Hepatocyte (in vitro differentiated cells): ENCODE results near the gene C6orf141. TPM values are rescaled to one million over a fixed set of nuclear protein-coding genes. Genes with fewer than 3 reads are reported as not detected.

ENCODE experiments used
- DNase-seq: peaks from one replicate; pipeline ENCODE4 v3.0.0-alpha.2; 2016; ENCODE audit warnings: low spot score
- H2AFZ ChIP-seq: fragments of 200-600 bp; sonication (generic); 2 replicates; pipeline ENCODE4 v1.6.0; 2016; ENCODE audit warnings: antibody characterized with exemption, mild to moderate bottlenecking
- H3K27ac ChIP-seq: fragments of 200-600 bp; sonication (generic); 2 replicates; pipeline ENCODE4 v1.5.1; 2016; ENCODE audit warnings: mild to moderate bottlenecking
- H3K27me3 ChIP-seq: fragments of 200-600 bp; sonication (generic); 2 replicates; pipeline ENCODE4 v1.6.1; 2016
- H3K36me3 ChIP-seq: fragments of 200-600 bp; sonication (generic); replicated peaks from 2 replicates; pipeline ENCODE4 v1.5.1; 2016; ENCODE audit warnings: low read depth; ENCODE audit not compliant: insufficient read depth
- H3K4me1 ChIP-seq: fragments of 200-600 bp; sonication (generic); 2 replicates; pipeline ENCODE4 v1.5.1; 2016; ENCODE audit warnings: mild to moderate bottlenecking, moderate library complexity; ENCODE audit not compliant: insufficient read depth
- H3K4me2 ChIP-seq: fragments of 200-600 bp; sonication (generic); 2 replicates; pipeline ENCODE4 v1.6.0; 2016
- H3K4me3 ChIP-seq: fragments of 200-600 bp; sonication (generic); 2 replicates; pipeline ENCODE4 v1.5.1; 2016; ENCODE audit warnings: mild to moderate bottlenecking
- H3K79me2 ChIP-seq: fragments of 200-600 bp; sonication (generic); 2 replicates; pipeline ENCODE4 v1.6.0; 2017; ENCODE audit warnings: mild to moderate bottlenecking
- H3K9me2 ChIP-seq: fragments of 200-600 bp; sonication (generic); replicated peaks from 2 replicates; pipeline ENCODE4 v1.6.0; 2017; ENCODE audit warnings: mild to moderate bottlenecking; ENCODE audit not compliant: insufficient read depth
- H3K9me3 ChIP-seq: fragments of 200-600 bp; sonication (generic); 2 replicates; pipeline ENCODE4 v1.5.1; 2016; ENCODE audit warnings: low read depth, mild to moderate bottlenecking
- H4K20me1 ChIP-seq: fragments of 200-600 bp; sonication (generic); 2 replicates; pipeline ENCODE4 v1.6.0; 2016; ENCODE audit warnings: mild to moderate bottlenecking; ENCODE audit not compliant: insufficient read depth, poor library complexity, severe bottlenecking
- EZH2 ChIP-seq: fragments of 200-600 bp; sonication (generic); IDR thresholded peaks from 2 replicates; pipeline ENCODE4 v1.6.1; 2016; ENCODE audit warnings: antibody characterized with exemption, mild to moderate bottlenecking, borderline replicate concordance
- EZH2phosphoT487 ChIP-seq: fragments of 200-600 bp; sonication (generic); IDR thresholded peaks from one replicate; pipeline ENCODE4 v1.6.1; 2018; ENCODE audit warnings: antibody characterized with exemption, mild to moderate bottlenecking, low read depth, moderate library complexity; ENCODE audit not compliant: unreplicated experiment, severe bottlenecking
- WGBS: methylation state at CpG from one replicate; pipeline ENCODE4 v1.1.6; 2016; ENCODE audit warnings: low lambda C conversion rate; ENCODE audit errors: missing lambda C conversion rate; 5-methylcytosine and 5-hydroxymethylcytosine counted together
- polyA plus RNA-seq: library from polyadenylated mRNA; unstranded; fragments of >200 nt; fragmentation: Nextera tagmentation; extraction: Ambion mirVana; gene quantifications from 2 replicates; pipeline ENCODE4 v1.2.1, GENCODE V29; 2016
- total RNA-seq: library from RNA; depleted of rRNA; stranded (reverse); fragments of >200 nt; gene quantifications from 2 replicates; pipeline ENCODE4 v1.2.3, GENCODE V29; 2014
- TF ChIP-seq, protein P1 (sequence below): fragments of 200-600 bp; sonication (generic); IDR thresholded peaks from 2 replicates; pipeline ENCODE4 v1.5.1; 2016; ENCODE audit warnings: antibody characterized with exemption, mild to moderate bottlenecking; ENCODE audit not compliant: poor library complexity

The C6orf141 gene
- total and polyA plus RNA-seq, 2 experiments from 2014 or later = 2.9 to 4.5 TPM

DNA sequence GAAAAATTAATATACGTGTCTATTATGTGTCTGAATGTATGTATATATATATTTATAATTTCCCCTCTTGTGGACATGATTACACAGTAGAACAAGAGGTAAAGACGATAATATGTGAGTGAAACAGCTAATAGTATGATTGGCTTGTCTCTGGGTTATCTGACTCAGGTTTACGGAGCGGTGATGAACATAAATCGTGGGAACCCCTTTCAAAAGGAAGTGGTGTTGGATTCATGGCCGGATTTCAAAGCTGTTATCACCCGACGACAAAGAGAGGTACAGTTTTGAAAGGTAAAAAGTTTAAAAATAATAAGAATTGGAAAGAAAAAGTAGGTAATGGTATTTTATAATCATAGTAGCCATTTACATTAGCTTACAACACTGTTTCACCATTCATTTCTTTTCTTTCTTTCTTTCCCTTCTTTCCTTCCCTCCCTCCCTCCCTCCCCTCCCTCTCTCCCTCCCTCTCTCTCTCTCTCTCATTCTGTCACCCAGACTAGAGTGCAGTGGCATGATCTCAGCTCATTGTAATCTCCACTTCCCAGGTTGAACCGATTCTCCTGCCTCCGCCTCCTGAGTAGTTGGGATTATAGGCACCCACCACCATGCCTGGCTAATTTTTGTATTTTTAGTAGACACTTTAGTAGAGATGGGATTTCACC is 34.9 kb upstream of the C6orf141 start:
- 85% methylated on average over 10 of the region's 10 CpGs for WGBS
- no peaks in the 10 kb centered on the region for H3K9me2 ChIP-seq
- H3K27ac ChIP-seq = no peak overlapping the region
- no peak for DNase-seq
- no peaks in the 10 kb centered on the region for H3K27me3 ChIP-seq
- H3K36me3 ChIP-seq = no peaks in the 10 kb centered on the region
- H3K9me3 ChIP-seq = no peaks in the 10 kb centered on the region
- H3K79me2 ChIP-seq = no peaks in the 10 kb centered on the region
- no peak overlapping the region for H3K4me3 ChIP-seq
- no peaks in the 10 kb centered on the region for H3K4me1 ChIP-seq
- TF ChIP-seq EZH2 = no peak
- TF ChIP-seq EZH2phosphoT487 = no peak
- TF ChIP-seq, protein P1, sequence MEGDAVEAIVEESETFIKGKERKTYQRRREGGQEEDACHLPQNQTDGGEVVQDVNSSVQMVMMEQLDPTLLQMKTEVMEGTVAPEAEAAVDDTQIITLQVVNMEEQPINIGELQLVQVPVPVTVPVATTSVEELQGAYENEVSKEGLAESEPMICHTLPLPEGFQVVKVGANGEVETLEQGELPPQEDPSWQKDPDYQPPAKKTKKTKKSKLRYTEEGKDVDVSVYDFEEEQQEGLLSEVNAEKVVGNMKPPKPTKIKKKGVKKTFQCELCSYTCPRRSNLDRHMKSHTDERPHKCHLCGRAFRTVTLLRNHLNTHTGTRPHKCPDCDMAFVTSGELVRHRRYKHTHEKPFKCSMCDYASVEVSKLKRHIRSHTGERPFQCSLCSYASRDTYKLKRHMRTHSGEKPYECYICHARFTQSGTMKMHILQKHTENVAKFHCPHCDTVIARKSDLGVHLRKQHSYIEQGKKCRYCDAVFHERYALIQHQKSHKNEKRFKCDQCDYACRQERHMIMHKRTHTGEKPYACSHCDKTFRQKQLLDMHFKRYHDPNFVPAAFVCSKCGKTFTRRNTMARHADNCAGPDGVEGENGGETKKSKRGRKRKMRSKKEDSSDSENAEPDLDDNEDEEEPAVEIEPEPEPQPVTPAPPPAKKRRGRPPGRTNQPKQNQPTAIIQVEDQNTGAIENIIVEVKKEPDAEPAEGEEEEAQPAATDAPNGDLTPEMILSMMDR = no peak
- H3K4me2 ChIP-seq = no peak overlapping the region
- no peaks in the 10 kb centered on the region for H4K20me1 ChIP-seq
- no peak overlapping the region for H2AFZ ChIP-seq

DNA sequence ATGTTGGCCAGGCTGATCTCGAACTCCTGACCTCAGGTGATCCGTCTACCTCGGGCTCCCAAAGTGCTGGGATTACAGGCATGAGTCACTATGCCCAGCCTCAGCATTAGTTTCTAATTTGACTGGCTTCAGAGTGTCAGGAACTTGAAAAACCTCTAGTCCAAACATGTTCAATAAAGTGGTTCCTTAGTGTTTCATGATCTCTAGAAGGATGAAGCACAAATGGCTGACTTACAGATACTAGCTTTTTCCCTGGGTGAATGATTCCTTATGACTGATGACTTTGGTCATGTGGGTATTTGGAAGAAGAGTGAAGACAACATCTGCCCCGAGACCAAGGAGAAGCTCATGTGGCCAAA is 34.3 kb upstream of the C6orf141 start:
- Histone ChIP-seq H3K4me2 (no peak overlapping the region), H3K79me2 (no peaks in the 10 kb centered on the region), H2AFZ (no peak overlapping the region), H3K36me3 (no peaks in the 10 kb centered on the region), H4K20me1 (no peaks in the 10 kb centered on the region), H3K27ac (no peak overlapping the region), H3K4me3 (no peak overlapping the region), H3K9me3 (no peaks in the 10 kb centered on the region), H3K27me3 (no peaks in the 10 kb centered on the region), H3K9me2 (no peaks in the 10 kb centered on the region), H3K4me1 (no peaks in the 10 kb centered on the region)
- no peak for DNase-seq
- no peak for TF ChIP-seq EZH2phosphoT487
- TF ChIP-seq EZH2 = no peak
- TF ChIP-seq, protein P1 = no peak
- 89% methylated on average over 4 of the region's 4 CpGs for WGBS

DNA sequence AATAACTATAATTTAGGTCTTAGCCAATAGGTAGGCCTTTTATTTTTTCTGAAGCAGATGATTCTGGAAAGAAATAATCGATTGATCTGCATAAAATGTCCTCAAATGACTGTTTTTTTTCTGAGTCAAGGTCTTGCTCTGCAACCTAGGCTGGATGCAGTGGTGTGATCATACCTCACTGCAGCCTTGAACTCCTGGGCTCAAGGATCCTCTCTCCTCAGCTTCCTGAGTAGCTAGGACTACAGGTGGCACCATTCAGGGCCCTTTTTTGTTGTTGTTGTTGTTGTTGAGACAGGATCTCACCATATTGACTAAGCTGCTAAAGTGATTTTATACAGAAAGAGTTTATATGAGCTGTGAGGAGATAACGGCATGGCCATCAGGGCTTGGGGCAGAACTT is 32.5 kb upstream of the C6orf141 start:
- no peaks in the 10 kb centered on the region for H3K4me1 ChIP-seq
- WGBS = 89% methylated on average over 2 of the region's 2 CpGs

More for the DNA sequence above, 32.5 kb upstream of the C6orf141 start:
- H2AFZ ChIP-seq = no peak overlapping the region
- H4K20me1 ChIP-seq = no peaks in the 10 kb centered on the region
- H3K9me3 ChIP-seq = no peaks in the 10 kb centered on the region
- no peaks in the 10 kb centered on the region for H3K79me2 ChIP-seq
- no peak overlapping the region for H3K4me2 ChIP-seq
- no peaks in the 10 kb centered on the region for H3K9me2 ChIP-seq
- DNase-seq = no peak
- no peak overlapping the region for H3K4me3 ChIP-seq
- no peaks in the 10 kb centered on the region for H3K27me3 ChIP-seq
- no peak overlapping the region for H3K27ac ChIP-seq
- H3K36me3 ChIP-seq = no peaks in the 10 kb centered on the region
- TF ChIP-seq, protein P1 = no peak
- no peak for TF ChIP-seq EZH2
- no peak for TF ChIP-seq EZH2phosphoT487
